Fibroblast of upper back skin (primary cell): ENCODE data around the gene RRP8.

Source experiments
- DNase-seq: peaks from one replicate; pipeline ENCODE4 v3.0.0-alpha.2; 2013

RRP8 gene

DNA sequence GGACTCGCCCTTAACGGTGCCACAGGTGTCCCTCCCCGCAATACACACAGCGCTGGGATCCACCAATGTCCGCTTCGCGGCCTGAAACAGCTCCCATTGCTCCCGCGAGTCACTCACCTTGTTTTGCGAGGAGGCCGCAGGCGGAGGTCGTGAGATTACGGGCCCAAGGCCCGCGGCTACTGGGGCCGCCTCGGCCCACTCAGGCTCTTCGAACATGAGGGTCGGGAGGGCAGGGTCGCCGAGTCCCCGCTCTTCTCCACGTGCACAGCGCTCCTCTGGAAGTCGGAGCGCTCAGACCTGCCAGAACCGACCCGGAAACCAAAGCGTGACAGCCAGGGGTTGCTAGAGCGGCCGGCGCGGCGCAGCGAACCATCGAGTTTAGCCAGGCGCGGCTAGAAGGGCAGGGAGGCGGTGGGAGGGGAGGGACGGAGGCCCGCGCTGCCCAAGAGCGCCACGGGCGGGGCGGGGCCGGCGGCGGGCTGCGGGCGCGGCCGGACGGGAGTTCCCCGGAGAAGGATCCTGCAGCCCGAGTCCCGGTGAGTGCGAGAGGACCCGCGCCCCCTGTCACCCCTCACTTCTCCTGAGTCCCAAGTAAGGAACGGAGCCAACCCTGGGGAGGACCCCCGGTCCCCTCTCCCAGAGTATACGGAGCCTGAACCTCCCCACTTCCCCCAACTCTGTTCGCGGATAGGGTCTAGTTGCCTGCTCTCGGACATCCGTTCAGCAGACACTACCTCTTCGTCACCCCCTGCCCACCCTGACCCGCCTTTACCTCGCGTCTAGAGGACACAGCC lies at the start of gene RRP8, which contains the start of gene ILK:
Gene RRP8, minus strand, starts transcription at position 330 of the 794 bp plus-strand sequence. Its CDS starts 114 bp downstream, at position 216.
Gene ILK, plus strand, starts transcription at position 488 of the 794 bp plus-strand sequence. CDS start 498 bp downstream, outside the sequence.
- DNase-seq, result peak; percentile 86

DNA sequence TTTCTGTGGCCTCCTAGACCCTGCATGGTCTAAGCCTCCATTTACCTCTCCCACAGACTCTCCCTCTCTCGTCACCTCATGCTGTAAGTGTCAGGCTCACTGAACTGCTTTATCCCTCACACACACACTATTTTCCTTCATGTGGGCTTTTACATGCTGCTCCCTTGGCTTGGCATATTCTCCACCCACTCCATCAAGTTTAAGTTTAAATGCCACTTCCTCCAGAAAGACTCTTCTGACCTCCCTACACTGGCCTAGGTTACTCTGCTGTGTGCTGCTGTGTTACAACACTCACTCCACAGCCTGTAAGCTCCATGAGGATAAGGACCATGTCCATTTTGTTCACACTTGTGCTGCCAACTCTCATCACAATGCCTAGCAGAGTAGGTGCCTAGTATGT lies 49.7 kb upstream of the RRP8 start:
- no peak for DNase-seq

DNA sequence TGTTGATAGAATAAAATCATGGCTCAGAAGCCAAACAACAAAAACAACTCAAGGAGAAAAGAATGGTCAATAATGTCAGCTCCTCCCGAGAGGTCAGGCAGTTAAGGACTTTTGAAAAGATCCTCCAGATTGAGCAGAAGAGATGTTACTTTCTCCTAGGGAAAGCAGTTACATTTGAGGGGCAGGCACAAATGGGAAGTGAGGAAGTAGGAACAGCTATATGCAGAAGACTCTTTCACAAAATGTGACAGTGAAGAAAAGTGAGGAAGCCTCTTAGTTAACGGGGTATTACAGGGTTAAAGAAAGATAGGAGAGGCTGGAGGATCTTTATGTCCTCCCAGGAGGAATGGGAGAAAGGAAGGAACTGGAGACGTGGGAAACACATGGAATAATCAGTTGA lies 48.8 kb upstream of the RRP8 start:
- DNase-seq, result no peak

DNA sequence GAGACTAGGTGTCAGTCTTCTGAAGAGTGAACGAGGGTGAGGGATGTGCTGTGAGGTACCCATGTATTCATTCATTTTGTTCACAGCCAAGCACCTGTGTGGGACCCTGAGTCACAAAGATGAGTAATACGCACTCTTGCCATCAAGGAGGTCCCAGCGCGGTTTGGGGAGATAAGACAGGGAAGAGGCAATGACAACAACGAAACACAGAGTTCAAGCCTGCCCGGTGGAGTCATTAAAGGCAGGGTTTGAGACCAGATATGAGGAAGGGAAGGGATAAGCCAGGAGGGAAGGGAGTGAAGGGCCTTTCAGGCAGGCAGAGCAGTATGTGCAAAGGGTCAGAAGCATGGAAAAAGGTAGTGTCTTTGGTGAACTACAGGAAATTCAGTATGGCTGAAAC lies 47.6 kb upstream of the RRP8 start:
- no peak for DNase-seq

DNA sequence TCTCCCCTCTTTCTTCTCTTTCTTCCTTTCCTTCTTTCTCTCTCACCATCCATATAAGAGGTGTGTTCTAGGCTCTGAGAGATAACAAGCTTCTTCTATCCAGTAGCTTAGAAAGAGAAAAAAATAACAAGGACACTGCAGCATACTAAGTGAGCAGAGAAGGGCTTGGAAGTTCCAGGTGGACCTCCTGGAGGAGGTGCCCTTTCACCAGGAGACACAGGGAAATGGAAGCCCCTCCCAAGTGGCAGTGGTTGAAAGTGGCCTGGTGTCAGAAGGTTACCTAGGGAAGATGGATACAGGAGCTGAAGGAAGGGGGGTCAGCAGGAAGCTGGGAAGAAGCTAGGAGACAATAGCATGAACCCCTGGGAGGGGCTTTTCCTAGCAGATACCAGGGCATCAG lies 46.7 kb upstream of the RRP8 start:
- DNase-seq, result no peak

DNA sequence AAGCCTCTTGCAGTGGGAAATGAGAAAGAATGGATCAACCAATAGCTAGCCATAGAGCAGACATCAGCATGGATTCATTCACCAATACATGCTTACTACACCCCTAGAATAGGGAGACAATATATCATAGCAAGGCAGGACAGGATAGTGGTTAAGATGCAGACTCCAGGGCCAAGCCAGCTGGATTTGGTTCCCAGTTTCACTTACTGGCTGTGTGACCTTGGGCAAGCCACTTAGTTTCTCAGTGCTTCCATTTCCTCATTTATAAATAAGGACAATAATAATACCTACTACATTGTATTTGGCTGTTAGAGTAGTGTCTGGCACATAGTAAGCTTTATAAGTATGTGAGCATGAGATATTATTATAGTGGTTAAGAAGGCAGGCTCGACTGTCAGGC lies 45.1 kb upstream of the RRP8 start:
- no peak for DNase-seq

DNA sequence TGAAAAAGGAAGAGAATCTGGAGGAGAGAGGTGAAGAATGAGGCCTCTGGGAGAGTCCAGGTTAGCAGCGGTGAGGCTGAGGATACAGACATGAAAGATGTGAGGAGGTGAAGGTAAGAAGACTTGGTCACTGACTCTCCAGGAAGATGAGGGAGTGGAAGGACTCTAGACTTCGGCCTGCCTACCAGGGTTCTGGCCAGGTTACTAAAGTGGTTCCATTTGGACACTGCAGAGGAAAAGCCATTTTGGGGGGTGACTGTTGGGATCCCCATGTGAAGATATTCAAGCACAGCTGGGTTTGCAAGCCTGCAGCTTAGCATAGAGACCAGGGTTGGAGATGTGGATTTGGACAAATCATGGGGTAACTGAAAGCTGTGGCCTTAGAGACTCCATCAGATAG lies 44.4 kb upstream of the RRP8 start:
- DNase-seq, result no peak

DNA sequence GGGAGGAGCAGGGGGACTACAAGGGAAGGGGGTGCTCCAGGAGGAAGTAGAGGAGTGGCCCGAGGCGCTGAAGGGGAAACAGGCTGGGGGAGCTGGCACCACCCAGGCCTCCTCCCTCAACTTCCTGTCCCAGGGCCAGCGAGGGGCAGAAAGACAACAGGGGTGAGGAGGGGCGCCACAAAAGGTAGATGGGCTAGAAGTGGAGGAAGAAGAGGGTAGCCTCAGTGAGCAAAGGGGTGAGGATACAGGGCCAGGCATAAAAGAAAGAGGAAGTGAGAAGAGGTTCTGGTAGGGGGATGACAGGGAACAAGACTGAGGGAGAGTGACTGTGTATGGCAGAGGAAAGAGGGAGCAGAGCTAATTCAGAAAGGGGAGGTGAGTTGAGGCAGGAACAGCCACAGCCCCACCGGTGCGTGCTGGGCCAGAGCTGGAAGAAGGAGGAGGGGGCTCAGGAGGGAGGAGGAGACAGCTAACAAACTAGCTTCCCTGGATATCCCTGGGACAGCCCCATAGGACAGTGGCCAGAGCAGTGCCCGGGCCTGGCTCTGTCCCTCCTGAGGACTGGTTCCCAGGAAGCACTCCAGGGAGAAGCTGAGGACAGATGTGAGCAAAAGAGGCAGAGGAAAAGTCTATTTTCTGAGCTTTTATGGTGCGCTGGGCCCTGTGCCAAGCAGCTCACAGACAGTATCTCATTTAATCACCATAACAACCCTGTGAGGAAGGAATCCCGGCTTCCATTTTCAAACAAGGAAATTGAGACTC lies 43.7 kb upstream of the RRP8 start:
- peak; percentile 66 for DNase-seq

DNA sequence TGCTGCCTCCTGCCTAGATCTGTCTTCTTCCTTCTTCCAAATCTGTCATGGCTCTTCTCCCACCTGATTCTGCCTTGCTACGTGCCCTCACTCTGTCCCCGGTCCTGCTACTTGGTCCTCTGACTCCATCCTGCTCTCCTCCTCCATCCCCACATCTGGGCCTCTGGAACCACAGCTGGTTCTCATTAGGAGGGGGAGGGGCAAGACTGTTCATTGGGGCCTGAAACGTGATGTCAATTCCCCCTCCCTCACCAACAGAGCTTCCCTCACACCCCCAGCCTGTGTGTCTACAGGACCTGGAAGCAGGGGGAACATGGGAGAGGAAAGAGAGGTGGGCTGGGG lies 43.1 kb upstream of the RRP8 start:
- DNase-seq, result peak; percentile 88

DNA sequence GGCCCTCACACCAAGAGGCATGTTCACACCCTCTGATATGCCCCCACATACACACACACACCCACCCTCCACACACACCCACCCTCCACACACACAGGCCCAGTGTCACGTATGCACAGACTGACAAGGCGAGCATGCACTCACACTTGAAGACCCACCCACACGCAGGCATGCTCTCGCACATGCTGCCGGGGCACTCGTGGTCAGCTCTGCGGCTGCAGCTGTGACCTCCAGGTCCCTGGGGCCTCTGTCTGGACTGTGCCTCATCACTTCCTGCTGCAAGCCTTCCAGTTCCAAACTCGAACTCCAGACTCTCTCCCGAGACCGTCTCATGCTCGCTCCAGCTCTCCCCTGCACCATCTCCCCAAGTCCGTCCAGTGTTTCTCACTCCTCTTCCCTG lies 42.7 kb upstream of the RRP8 start:
- DNase-seq, result peak; percentile 78

DNA sequence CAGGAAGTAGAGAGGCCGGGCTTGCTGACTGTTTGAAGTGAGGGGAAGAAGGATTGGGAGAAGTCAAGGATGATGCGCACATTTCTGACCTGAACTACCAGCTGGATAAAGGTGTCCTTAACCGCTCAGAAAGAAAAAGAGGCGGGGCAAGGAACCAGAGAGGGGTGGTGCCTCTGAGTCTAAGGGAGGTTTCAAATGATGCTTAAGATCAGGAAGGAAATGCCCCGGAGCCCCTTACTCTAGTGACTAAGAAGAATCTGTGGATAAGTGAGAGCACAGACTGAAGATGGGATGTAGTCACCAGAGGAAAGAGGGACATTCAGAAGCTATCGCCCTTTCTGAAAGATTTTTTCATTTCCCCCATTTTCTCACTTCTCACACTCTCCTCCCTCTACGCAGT lies 39.5 kb upstream of the RRP8 start:
- no peak for DNase-seq

DNA sequence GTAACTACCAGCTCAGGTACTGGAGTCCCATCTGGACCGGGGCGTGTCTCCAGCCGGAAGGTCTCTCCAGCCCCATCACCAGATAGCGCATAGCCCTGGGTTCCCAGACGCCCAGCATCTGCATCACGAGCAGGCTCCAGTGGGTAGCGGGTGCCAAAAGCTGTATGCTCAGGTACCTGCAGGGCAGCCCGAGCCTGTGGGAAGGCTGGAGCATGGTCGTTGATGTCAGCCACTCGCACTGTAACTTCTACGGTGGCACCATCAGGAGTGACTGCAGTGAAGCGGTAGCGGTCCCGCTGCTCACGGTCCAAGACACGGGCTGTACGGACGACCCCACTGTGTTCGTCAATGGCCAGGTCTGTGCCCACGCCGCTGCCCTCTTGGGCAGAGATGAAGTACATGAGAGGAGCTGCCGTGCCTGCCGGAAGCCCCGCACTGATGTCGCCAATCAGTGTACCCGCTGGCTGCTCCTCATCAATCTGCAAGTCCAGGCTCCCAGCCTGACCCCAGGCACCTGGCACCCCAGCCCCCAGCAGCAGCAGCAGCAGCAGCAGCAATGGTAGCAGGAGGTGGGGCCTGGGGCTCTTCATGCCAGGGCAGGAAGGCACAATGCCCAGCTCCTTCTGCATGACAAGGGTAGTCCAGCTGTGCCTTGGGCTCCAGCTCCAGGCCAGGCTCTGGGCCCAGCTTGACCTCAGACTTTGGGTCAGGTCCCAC lies 37.7 kb upstream of the RRP8 start:
- DNase-seq, result no peak

DNA sequence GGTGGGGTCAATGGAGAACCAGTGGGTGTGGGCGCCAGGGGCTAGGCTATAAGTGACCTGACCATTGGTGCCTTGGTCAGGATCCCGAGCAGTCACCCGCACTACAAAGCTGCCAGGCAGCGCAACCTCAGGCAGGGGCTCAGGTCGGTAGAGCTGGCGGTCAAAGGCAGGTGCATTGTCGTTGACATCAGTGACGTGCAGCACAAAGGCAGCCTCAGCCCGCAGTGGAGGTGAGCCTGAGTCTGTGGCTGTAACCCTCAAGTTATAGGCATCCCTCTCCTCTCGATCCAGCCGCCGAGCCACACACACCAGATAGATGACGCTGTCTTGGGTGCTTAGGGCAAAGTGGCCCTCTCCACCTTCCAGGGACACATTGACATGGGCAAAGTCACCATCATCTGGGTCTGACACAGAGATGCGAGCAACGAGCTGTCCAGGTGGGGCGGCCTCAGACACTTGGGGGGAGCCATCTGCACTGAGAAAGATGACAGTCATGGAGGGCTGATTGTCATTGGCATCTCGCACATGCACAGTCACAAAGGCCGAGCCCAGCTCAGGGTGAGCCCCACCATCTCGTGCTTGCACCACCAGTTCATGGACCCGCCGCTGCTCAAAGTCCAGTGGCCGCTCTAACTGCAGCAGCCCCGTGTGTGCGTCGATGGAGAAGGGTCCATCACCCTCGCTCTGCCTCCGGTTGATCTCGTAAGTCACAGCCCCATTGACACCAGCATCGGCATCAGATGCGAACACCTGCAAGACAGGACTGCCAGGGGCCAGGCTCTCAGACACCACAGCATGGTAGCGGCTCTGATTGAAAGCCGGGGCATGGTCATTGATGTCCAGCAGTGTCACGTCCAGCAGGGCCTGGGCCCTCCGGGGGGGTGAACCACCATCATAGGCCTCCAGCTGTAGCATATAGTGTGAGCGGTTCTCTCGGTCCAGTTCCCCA lies 36.9 kb upstream of the RRP8 start:
- no peak for DNase-seq

DNA sequence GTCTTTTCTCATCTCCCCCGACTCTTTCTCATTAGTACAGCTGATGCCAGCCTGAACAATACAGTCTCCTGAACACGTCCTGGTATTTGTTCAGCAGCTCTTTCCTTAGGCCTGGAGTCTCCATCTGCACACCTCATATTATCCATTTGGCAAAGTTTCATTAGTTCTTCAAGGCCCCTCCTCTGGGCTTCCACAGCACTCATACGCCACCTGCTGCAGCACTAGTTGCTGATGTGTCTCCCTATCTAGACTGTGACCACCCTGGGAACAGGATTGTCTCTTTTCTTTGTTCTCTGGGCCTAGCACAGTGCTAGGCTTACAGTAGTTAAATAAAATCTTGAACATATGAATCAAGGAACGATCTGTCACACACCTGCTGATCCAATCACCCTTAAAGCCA lies 35.0 kb upstream of the RRP8 start:
- no peak for DNase-seq

DNA sequence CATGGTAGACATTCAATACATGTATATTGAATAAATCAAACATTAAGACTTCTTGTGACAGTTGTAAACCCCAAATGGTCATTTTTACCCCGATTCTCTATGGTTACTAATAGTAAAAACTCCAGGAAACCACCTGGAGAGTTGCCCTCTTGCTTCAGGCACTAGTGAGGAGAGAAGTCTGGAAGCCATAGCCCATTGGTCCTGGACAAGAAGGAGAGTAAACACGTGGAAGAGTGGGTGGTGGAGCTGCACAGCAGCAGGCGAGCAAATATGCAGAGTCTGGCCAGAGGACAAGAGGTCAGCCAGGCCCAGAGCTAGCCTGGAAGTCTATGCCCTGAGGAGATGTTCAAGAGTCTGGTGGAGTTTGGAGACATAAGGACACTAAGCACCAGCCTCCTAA lies 34.5 kb upstream of the RRP8 start:
- DNase-seq, result peak; percentile 29

DNA sequence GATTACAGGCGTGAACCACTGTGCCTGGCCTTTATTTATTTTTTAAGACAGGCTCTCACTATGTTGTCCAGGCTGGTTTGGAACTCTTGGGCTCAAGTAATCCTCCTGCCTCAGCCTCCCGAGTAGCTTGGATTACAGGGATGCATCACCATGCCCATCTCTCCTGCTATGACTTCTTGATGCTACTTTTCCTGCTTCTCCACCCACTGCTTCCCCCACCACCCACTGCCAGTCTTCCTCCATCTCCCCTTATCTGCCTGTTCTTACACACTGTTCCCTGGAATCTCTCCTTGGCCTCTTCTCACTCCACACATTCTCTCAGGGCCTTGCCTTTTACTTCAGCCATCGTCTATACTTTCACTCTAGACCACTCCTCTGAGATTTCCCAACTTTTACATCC lies 33.1 kb upstream of the RRP8 start:
- DNase-seq, result no peak

DNA sequence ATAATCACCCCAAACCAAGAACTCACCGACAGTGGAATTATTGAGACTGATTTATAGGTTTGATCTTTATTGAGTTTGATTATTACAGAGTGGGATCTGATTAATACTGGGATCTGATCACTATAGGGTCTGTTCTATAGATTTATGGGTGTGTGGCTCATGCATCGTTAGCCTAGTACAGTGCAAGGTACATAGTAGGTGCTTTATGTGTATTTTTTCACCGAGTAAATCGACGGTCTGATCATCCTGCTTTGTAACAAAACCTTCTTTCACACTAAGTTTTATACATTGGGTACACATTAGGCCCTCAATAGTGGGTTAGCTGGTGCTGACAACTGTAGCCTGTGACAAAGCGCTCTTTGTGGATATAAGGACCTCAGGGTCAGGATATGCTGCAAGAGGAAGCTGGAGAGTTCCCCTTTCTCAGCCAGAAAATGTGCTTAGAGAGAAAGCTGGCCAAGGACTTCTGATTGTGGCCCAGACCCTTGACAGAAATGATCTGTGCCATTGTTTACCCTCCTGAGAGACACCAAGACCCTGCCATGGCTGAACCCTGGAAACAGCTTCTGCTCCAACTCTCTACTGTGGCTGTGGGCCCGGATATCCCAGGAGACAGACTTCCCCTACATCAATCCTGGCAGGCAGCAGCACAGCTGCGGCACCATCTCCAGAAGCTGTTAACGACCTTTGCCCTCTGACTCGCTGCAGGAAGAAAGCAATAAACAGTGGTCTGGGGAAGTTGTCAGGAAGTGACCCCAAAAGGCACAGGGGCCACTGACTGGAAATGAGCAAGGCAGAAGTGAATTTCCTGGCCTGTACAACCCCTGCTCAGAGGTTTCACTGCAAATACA lies 31.9 kb upstream of the RRP8 start:
- DNase-seq, result no peak

DNA sequence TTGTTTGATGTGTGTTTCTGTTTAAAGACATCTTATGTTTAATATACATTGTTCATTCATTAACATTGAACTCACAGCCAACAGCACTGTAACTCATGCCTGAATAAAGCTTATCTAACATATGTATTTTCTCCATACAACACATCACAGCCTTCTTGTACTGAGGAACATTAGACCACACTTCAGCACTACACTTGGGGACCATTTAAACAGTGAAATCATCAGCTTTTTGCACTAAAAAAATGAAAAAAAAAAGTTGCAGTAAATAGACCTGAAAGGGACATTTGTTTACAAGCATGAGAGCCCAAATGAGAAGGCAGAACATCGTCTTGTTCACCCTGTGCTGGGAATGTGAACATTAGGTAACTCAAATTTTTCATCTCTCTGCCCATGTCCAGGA lies 31.1 kb upstream of the RRP8 start:
- no peak for DNase-seq

DNA sequence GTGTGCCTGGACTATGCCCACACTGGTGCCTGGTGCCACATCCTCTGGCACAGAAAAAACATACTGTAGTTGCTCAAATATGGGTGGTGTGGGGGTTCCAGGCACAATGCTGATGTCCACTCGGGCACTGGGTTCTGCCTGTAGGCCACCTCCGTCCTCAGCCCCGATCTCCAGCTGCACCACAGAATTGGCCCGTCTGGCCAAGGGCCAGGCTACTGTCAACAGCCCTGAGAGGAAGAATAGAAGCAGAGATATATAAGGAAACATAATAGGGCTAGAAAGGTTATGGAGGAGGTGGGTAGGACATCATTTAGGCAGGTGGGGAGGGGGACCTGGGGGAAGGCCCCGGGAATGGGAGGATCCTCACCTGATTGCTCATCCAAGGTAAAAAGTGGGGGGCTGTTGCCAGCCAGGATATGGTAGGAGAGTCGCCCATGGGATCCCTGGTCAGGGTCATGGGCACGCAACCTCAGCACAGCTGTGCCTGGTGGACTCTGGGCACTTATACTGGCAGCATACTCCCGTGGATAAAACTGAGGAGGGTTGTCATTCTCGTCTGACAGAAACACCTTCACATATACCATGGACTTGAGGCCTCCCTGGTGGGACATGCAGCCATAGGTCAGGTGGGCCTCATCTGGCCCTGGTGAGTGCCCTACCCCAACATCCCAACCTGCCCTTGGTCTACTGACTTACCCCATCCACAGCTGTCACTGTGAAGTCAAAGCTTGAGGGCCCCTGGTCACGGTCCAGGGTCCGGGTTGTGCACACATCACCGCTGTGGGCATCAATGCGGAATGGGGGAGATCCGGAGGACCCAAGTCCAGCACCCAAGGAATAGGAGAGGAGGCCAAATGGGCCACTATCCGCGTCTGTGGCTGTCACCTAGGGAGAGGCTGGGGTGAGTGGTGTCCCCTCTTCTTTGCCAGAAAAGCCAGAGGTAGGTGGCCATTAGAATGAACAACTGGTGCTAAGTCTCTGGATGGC lies 30.3 kb upstream of the RRP8 start:
- DNase-seq, result no peak
